Activated CD4-positive, alpha-beta T cell treated with anti-CD3 and anti-CD28 coated beads, Interleukin-2, amount 50 U/mL, for 4 hours (primary cell): Measurements from ENCODE around the gene MAX.
"Not testable (repeated sequence)": the region's sequence is repeated elsewhere in the genome, so short reads cannot be mapped to it uniquely, and the experiment has no call there.

Experiments
- DNase-seq, 2 experiments: peaks; one replicate each; pipeline ENCODE4 v3.0.0-alpha.2; 2020

Gene MAX

GRCh38 chr14:65103150-65103760 lies 938 bp upstream of the MAX start:
- DNase-seq: no peak

GRCh38 chr14:65101631-65102440 lies 481 bp downstream of the MAX start:
- DNase-seq: peak; percentile 27 to 29

- no peak for DNase-seq
Observed at GRCh38 chr14:65100922-65101541, 1.3 kb downstream of the MAX start.

GRCh38 chr14:65098586-65098985 lies 3.7 kb downstream of the MAX start:
- DNase-seq: no peak

- no peak for DNase-seq
Observed at GRCh38 chr14:65096323-65097089, 5.8 kb downstream of the MAX start.

GRCh38 chr14:65095633-65096205 lies 6.6 kb downstream of the MAX start:
- no peak for DNase-seq

- no peak for DNase-seq
Observed at GRCh38 chr14:65092349-65092748, 10.0 kb downstream of the MAX start.

GRCh38 chr14:65087835-65088234 lies 14.5 kb downstream of the MAX start:
- not testable (repeated sequence) for DNase-seq

GRCh38 chr14:65086686-65087085 lies 15.6 kb downstream of the MAX start:
- DNase-seq: not testable (repeated sequence)

GRCh38 chr14:65084554-65085505 lies 17.5 kb downstream of the MAX start:
- DNase-seq: no peak

GRCh38 chr14:65082930-65083329 lies 19.4 kb downstream of the MAX start:
- DNase-seq: no peak

GRCh38 chr14:65080960-65081747 lies 21.2 kb downstream of the MAX start:
- no peak for DNase-seq

GRCh38 chr14:65079768-65080167 lies 22.5 kb downstream of the MAX start:
- no peak for DNase-seq

GRCh38 chr14:65079201-65079600 lies 23.1 kb downstream of the MAX start:
- no peak for DNase-seq

- DNase-seq: no peak
Observed at GRCh38 chr14:65077318-65077717, 25.0 kb downstream of the MAX start.

- no peak for DNase-seq
Observed at GRCh38 chr14:65075628-65076325, 26.5 kb downstream of the MAX start.

- no peak for DNase-seq
Observed at GRCh38 chr14:65074449-65075150, 27.7 kb downstream of the MAX start.

- no peak for DNase-seq
Observed at GRCh38 chr14:65073605-65074201, 28.6 kb downstream of the MAX start.

GRCh38 chr14:65072937-65073336 lies 29.4 kb downstream of the MAX start:
- no peak for DNase-seq
